Sigmoid colon (tissue), 4 donors: Measurements from ENCODE around the gene PPP2R2B.

Source experiments
- CTCF ChIP-seq, 4 experiments: fragments of 450-650 bp in 3 of 4; fragments of 200-600 bp in 1 of 4; IDR thresholded peaks; one replicate each; pipeline ENCODE4 v1.5.1; 2016 to 2019; ENCODE audit warnings: antibody characterized with exemption in 4 of 4, mild to moderate bottlenecking in 3 of 4, moderate library complexity in 2 of 4
- EP300 ChIP-seq, 4 donors: sonication (generic); formaldehyde crosslinking; IDR thresholded peaks; one replicate each; pipeline ENCODE4 v1.6.1; 2017; ENCODE audit warnings: antibody characterized with exemption in 4 of 4
- POLR2A ChIP-seq, 2 donors: fragments of 450-650 bp; IDR thresholded peaks; one replicate each; pipeline ENCODE4 v1.6.1; 2016; ENCODE audit warnings: antibody characterized with exemption in 2 of 2, mild to moderate bottlenecking in 2 of 2, moderate library complexity in 2 of 2
- POLR2AphosphoS5 ChIP-seq, 4 donors: sonication (generic); formaldehyde crosslinking; IDR thresholded peaks; one replicate each; pipeline ENCODE4 v1.6.1; 2017; ENCODE audit warnings: antibody characterized with exemption in 4 of 4

DNA sequence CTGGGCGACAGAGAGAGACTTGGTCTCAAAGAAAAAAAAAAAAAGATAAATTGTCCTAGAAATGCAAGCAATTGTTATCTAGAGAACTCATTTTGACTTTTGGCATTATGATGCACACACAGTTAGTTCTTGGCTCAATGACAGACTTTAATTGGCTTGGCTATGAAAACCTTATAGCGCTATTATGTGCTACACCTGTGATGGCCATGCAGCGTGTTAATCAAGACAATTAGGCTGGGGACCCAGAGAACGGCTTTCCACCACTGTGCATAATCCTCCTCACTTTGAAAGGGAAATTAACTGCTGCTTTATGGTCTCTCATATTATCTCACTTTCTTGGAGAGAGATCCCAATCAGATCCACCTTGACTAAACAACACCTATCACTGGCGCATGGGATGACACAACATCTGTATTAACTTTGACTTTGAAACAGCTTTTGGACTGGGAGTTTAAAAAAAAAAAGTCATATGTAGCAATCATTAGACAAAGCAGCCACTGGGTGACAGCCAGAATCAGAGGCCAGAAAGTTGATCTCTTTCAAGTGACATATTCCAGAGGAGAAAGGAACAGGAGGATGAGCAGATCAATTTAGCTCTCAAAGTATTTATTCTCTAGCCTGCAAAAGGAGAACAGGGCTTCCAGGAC, 132.5 kb downstream of the PPP2R2B start:
- TF ChIP-seq CTCF (IDR thresholded peaks at IDR 0.05) (no peak), EP300 (IDR thresholded peaks at IDR 0.05) (no peak), POLR2A (IDR thresholded peaks at IDR 0.05) (no peak), POLR2AphosphoS5 (IDR thresholded peaks at IDR 0.05) (no peak)
